ENCODE data around the gene RPL10A. TPM values are rescaled to one million over a fixed set of nuclear protein-coding genes. Genes with fewer than 3 reads are reported as not detected.

RPL10A gene
- total and polyA plus RNA-seq, 7 experiments from 2014 or later = 1,203 to 2,381 (median 1,713) TPM

DNA sequence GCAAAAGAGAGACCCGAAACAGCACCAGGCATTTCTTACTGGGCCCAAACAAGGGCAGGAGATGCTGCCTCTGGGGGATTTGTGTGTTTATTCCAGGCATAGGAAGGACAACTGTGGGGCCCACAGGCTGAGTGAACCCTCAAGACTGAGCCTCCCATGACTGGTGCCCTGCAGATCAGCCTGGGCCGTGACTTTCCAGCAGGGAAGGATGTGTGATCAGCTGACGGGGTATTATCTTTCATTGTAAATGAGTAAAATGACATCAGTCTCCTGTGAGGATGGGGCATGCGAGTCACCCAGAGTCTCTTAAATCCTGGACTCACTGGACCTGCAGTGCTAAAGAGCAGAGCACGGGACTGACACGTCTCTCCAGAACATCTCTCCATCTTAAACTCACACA lies 32.6 kb downstream of the RPL10A start:
- Histone ChIP-seq H3K4me3 (ENCODE audit: low read length) (no peak overlapping the region), H3K4me1 (ENCODE audit: control insufficient read depth in 2 of 2, insufficient read depth in 2 of 2, low read length in 2 of 2) (peaks cover 0 to 10% of the 10 kb centered on the region in 2 donors), H3K27me3 (ENCODE audit: control insufficient read depth in 2 of 2, insufficient read depth in 2 of 2, low read length in 2 of 2) (peaks cover 0 to 4% of the 10 kb centered on the region in 2 donors), H3K9me3 (ENCODE audit: control insufficient read depth in 2 of 3, low read length in 3 of 3) (no peaks in the 10 kb centered on the region), H3K27ac (ENCODE audit: low read depth, low read length) (no peak overlapping the region), H3K36me3 (ENCODE audit: control insufficient read depth in 2 of 3, insufficient read depth in 3 of 3, low read length in 3 of 3) (no peaks in the 10 kb centered on the region)
- peaks cover 0 to 3% (median 0%) of the 10 kb centered on the region in 5 donors for H3K36me3 Mint-ChIP-seq
- CTCF ChIA-PET = no interaction called here
- no peak overlapping the region for H3K27ac Mint-ChIP-seq
- intact Hi-C loops (cut with micrococcal nuclease) = no loop called here
- no peaks in the 10 kb centered on the region for H3K9me3 Mint-ChIP-seq
- ATAC-seq (no peak), DNase-seq (no peak)
- peak overlapping the region in 3 of 10 donors; percentile 3 to 70 (median 45) for H3K4me3 Mint-ChIP-seq
- H3K4me1 Mint-ChIP-seq = peaks cover 6 to 10% (median 7%) of the 10 kb centered on the region in 7 donors
- POLR2A ChIA-PET = no interaction called here
- H3K27me3 Mint-ChIP-seq = peaks cover 6 to 50% (median 10%) of the 10 kb centered on the region in 5 donors

GRCh38 chr6:35501784-35502183 lies 33.6 kb downstream of the RPL10A start:
- Histone ChIP-seq H3K27me3 (ENCODE audit: control insufficient read depth in 2 of 2, insufficient read depth in 2 of 2, low read length in 2 of 2) (peaks cover 0 to 4% of the 10 kb centered on the region in 2 donors), H3K4me1 (ENCODE audit: control insufficient read depth in 2 of 2, insufficient read depth in 2 of 2, low read length in 2 of 2) (peaks cover 0 to 10% of the 10 kb centered on the region in 2 donors), H3K4me3 (ENCODE audit: low read length) (no peak overlapping the region), H3K27ac (ENCODE audit: low read depth, low read length) (no peak overlapping the region), H3K36me3 (ENCODE audit: control insufficient read depth in 2 of 3, insufficient read depth in 3 of 3, low read length in 3 of 3) (no peaks in the 10 kb centered on the region), H3K9me3 (ENCODE audit: control insufficient read depth in 2 of 3, low read length in 3 of 3) (no peaks in the 10 kb centered on the region)
- intact Hi-C loops (cut with micrococcal nuclease) = no loop called here
- Mint-ChIP-seq H3K9me3 (no peaks in the 10 kb centered on the region), H3K27me3 (peaks cover 6 to 52% (median 10%) of the 10 kb centered on the region in 5 donors), H3K4me3 (no peak overlapping the region), H3K36me3 (peaks cover 0 to 6% (median 0%) of the 10 kb centered on the region in 5 donors), H3K27ac (no peak overlapping the region), H3K4me1 (peaks cover 6 to 10% (median 6%) of the 10 kb centered on the region in 7 donors)
- ATAC-seq (no peak), DNase-seq (no peak)
- CTCF ChIA-PET = interaction anchor here (0.6 kb wide), 1 partner anchor 101 kb away, joined by 3 read pairs; no protein-coding TSS in a partner anchor
- POLR2A ChIA-PET = no interaction called here

- Histone ChIP-seq H3K9me3 (ENCODE audit: control insufficient read depth in 2 of 3, low read length in 3 of 3) (no peaks in the 10 kb centered on the region), H3K4me1 (ENCODE audit: control insufficient read depth in 2 of 2, insufficient read depth in 2 of 2, low read length in 2 of 2) (no peaks in the 10 kb centered on the region), H3K27me3 (ENCODE audit: control insufficient read depth in 2 of 2, insufficient read depth in 2 of 2, low read length in 2 of 2) (peaks cover 0 to 4% of the 10 kb centered on the region in 2 donors), H3K36me3 (ENCODE audit: control insufficient read depth in 2 of 3, insufficient read depth in 3 of 3, low read length in 3 of 3) (no peaks in the 10 kb centered on the region), H3K4me3 (ENCODE audit: low read length) (no peak overlapping the region), H3K27ac (ENCODE audit: low read depth, low read length) (no peak overlapping the region)
- H3K9me3 Mint-ChIP-seq = no peaks in the 10 kb centered on the region
- H3K36me3 Mint-ChIP-seq = peaks cover 0 to 5% (median 0%) of the 10 kb centered on the region in 5 donors
- ATAC-seq (no peak), DNase-seq (no peak)
- no peak overlapping the region for H3K4me3 Mint-ChIP-seq
- no peak overlapping the region for H3K27ac Mint-ChIP-seq
- peaks cover 2 to 4% (median 3%) of the 10 kb centered on the region in 7 donors for H3K4me1 Mint-ChIP-seq
- intact Hi-C loops (cut with micrococcal nuclease) = no loop called here
- peaks cover 4 to 57% (median 8%) of the 10 kb centered on the region in 5 donors for H3K27me3 Mint-ChIP-seq
- ChIA-PET POLR2A (no interaction called here), CTCF (no interaction called here)
Measured at GRCh38 chr6:35503534-35503933, 35.3 kb downstream of the RPL10A start.

- peaks cover 0 to 3% (median 0%) of the 10 kb centered on the region in 7 donors for H3K4me1 Mint-ChIP-seq
- no peak overlapping the region for H3K27ac Mint-ChIP-seq
- H3K27me3 ChIP-seq (ENCODE audit: control insufficient read depth in 2 of 2, insufficient read depth in 2 of 2, low read length in 2 of 2) = no peaks in the 10 kb centered on the region
- H3K4me3 Mint-ChIP-seq = no peak overlapping the region
- DNase-seq = no peak
- no peaks in the 10 kb centered on the region for H3K36me3 ChIP-seq (ENCODE audit: control insufficient read depth in 2 of 3, insufficient read depth in 3 of 3, low read length in 3 of 3)
- peaks cover 4 to 54% (median 12%) of the 10 kb centered on the region in 5 donors for H3K27me3 Mint-ChIP-seq
- intact Hi-C loops (cut with micrococcal nuclease) = no loop called here
- ChIA-PET POLR2A (no interaction called here), CTCF (no interaction called here)
- peaks cover 0 to 1% (median 0%) of the 10 kb centered on the region in 11 donors for H3K9me3 Mint-ChIP-seq
- ATAC-seq = no peak
- H3K4me1 ChIP-seq (ENCODE audit: control insufficient read depth in 2 of 2, insufficient read depth in 2 of 2, low read length in 2 of 2) = no peaks in the 10 kb centered on the region
- no peak overlapping the region for H3K27ac ChIP-seq (ENCODE audit: low read depth, low read length)
- no peaks in the 10 kb centered on the region for H3K9me3 ChIP-seq (ENCODE audit: control insufficient read depth in 2 of 3, low read length in 3 of 3)
- H3K36me3 Mint-ChIP-seq = peaks cover 0 to 3% (median 0%) of the 10 kb centered on the region in 5 donors
- H3K4me3 ChIP-seq (ENCODE audit: low read length) = no peak overlapping the region
Measured at GRCh38 chr6:35505999-35506412, 37.8 kb downstream of the RPL10A start.

- H3K27ac Mint-ChIP-seq = no peak overlapping the region
- H3K27me3 Mint-ChIP-seq = peaks cover 8 to 57% (median 15%) of the 10 kb centered on the region in 5 donors
- no peaks in the 10 kb centered on the region for H3K4me1 ChIP-seq (ENCODE audit: control insufficient read depth in 2 of 2, insufficient read depth in 2 of 2, low read length in 2 of 2)
- ATAC-seq (no peak), DNase-seq (no peak)
- no peaks in the 10 kb centered on the region for H3K27me3 ChIP-seq (ENCODE audit: control insufficient read depth in 2 of 2, insufficient read depth in 2 of 2, low read length in 2 of 2)
- CTCF ChIA-PET = no interaction called here
- H3K9me3 ChIP-seq (ENCODE audit: control insufficient read depth in 2 of 3, low read length in 3 of 3) = no peaks in the 10 kb centered on the region
- H3K36me3 ChIP-seq (ENCODE audit: control insufficient read depth in 2 of 3, insufficient read depth in 3 of 3, low read length in 3 of 3) = no peaks in the 10 kb centered on the region
- H3K4me3 Mint-ChIP-seq = no peak overlapping the region
- POLR2A ChIA-PET = no interaction called here
- intact Hi-C loops (cut with micrococcal nuclease) = no loop called here
- H3K4me3 ChIP-seq (ENCODE audit: low read length) = no peak overlapping the region
- H3K27ac ChIP-seq (ENCODE audit: low read depth, low read length) = no peak overlapping the region
- H3K9me3 Mint-ChIP-seq = peaks cover 0 to 1% (median 0%) of the 10 kb centered on the region in 11 donors
- peaks cover 0 to 3% (median 0%) of the 10 kb centered on the region in 5 donors for H3K36me3 Mint-ChIP-seq
- peaks cover 0 to 8% (median 0%) of the 10 kb centered on the region in 7 donors for H3K4me1 Mint-ChIP-seq
Measured at GRCh38 chr6:35506536-35506935, 38.3 kb downstream of the RPL10A start.

DNA sequence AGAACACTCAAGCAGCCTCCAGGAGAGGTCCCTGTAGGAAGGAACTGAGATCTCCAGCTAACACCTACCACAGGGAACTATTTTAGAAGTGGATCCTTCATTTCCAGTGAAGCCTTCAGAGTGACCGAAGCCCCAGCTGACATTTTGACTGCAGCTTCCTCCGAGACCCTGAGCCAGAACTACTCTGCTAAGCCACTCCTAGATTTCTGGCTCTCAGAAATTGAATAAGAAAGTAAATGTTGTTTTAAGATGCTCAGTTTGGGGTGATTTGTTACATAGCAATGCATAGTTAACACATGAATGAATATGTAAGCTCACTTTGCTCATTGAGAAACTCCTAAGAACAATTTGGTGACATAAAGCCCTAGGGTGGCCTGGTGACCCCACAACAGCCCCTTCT lies 39.0 kb downstream of the RPL10A start:
- POLR2A ChIA-PET = no interaction called here
- peaks cover 0 to 1% (median 0%) of the 10 kb centered on the region in 11 donors for H3K9me3 Mint-ChIP-seq
- intact Hi-C loops (cut with micrococcal nuclease) = no loop called here
- no peak for ATAC-seq
- Histone ChIP-seq H3K36me3 (ENCODE audit: control insufficient read depth in 2 of 3, insufficient read depth in 3 of 3, low read length in 3 of 3) (no peaks in the 10 kb centered on the region), H3K27me3 (ENCODE audit: control insufficient read depth in 2 of 2, insufficient read depth in 2 of 2, low read length in 2 of 2) (peaks cover 0 to 1% of the 10 kb centered on the region in 2 donors), H3K9me3 (ENCODE audit: control insufficient read depth in 2 of 3, low read length in 3 of 3) (no peaks in the 10 kb centered on the region), H3K4me1 (ENCODE audit: control insufficient read depth in 2 of 2, insufficient read depth in 2 of 2, low read length in 2 of 2) (no peaks in the 10 kb centered on the region), H3K27ac (ENCODE audit: low read depth, low read length) (no peak overlapping the region), H3K4me3 (ENCODE audit: low read length) (no peak overlapping the region)
- CTCF ChIA-PET = no interaction called here
- H3K4me3 Mint-ChIP-seq = no peak overlapping the region
- H3K27me3 Mint-ChIP-seq = peaks cover 8 to 55% (median 12%) of the 10 kb centered on the region in 5 donors
- peaks cover 0 to 10% (median 0%) of the 10 kb centered on the region in 7 donors for H3K4me1 Mint-ChIP-seq
- no peak for DNase-seq
- peaks cover 0 to 3% (median 0%) of the 10 kb centered on the region in 5 donors for H3K36me3 Mint-ChIP-seq
- peak overlapping the region in 1 of 9 donors; percentile 59 for H3K27ac Mint-ChIP-seq

DNA sequence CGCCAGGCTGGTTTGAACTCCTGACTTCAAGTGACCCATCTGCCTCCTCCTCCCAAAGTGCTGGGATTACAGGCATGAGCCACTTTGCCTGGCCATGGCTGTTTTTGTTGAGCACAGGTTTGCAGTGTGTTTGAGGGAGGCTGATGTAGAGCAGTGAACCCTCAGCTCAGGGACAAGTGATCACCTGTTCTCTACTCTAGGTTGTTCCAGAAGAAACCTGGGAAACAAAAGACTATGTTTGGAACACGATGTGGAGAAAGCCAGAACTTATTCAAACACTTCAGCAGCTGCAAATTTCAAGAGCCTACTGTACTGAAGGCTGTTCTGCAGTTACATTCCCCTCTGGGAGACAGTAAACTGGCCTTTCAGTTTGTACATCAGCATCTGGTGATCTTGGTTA lies 39.8 kb downstream of the RPL10A start:
- Mint-ChIP-seq H3K36me3 (peaks cover 0 to 3% (median 0%) of the 10 kb centered on the region in 5 donors), H3K27ac (no peak overlapping the region), H3K27me3 (peaks cover 2 to 55% (median 12%) of the 10 kb centered on the region in 5 donors), H3K9me3 (peaks cover 0 to 1% (median 0%) of the 10 kb centered on the region in 11 donors), H3K4me3 (no peak overlapping the region), H3K4me1 (peaks cover 0 to 11% (median 0%) of the 10 kb centered on the region in 7 donors)
- Histone ChIP-seq H3K27me3 (ENCODE audit: control insufficient read depth in 2 of 2, insufficient read depth in 2 of 2, low read length in 2 of 2) (peaks cover 0 to 3% of the 10 kb centered on the region in 2 donors), H3K4me3 (ENCODE audit: low read length) (no peak overlapping the region), H3K9me3 (ENCODE audit: control insufficient read depth in 2 of 3, low read length in 3 of 3) (no peaks in the 10 kb centered on the region), H3K36me3 (ENCODE audit: control insufficient read depth in 2 of 3, insufficient read depth in 3 of 3, low read length in 3 of 3) (no peaks in the 10 kb centered on the region), H3K27ac (ENCODE audit: low read depth, low read length) (no peak overlapping the region), H3K4me1 (ENCODE audit: control insufficient read depth in 2 of 2, insufficient read depth in 2 of 2, low read length in 2 of 2) (no peaks in the 10 kb centered on the region)
- intact Hi-C loops (cut with micrococcal nuclease) = no loop called here
- ChIA-PET POLR2A (interaction anchor here (0.7 kb wide), 1 partner anchor 220 kb away, joined by 3 read pairs; no protein-coding TSS in a partner anchor), CTCF (interaction anchor here (0.6 to 0.7 kb wide), 2 partner anchors 61 to 1715 kb away, joined by 3 read pairs; no protein-coding TSS in a partner anchor)
- DNase-seq = no peak
- ATAC-seq = no peak
